ENCODE data around the gene ATRN. TPM values are rescaled to one million over a fixed set of nuclear protein-coding genes. Genes with fewer than 3 reads are reported as not detected.

ATRN gene
- total RNA-seq, 4 donors from 2014 or later, result 14.4 to 20.0 (median 16.3) TPM

DNA sequence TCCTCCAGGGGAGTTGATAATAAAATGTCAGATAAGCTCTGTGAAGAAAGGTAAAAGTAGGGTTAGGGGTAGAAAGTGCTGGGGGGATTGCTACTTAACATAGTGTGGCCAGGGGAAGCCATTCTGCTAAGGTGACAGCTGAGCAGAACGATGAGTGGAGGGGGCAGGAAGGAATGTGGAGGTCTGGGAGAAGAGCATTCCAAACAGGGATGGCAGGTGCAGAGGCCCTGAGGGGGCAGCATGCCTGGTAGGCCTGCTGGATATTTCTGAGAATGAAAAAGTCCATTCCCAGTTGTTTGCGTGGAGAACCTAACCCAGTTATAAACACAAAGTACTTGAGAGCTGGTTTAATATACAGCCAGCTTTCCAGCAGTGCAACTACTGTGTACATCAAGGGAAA, 183.1 kb downstream of the ATRN start:
- Histone ChIP-seq H3K27ac (no peak overlapping the region), H3K27me3 (no peaks in the 10 kb centered on the region), H3K36me3 (peaks cover 0 to 12% of the 10 kb centered on the region in 2 donors), H3K4me3 (no peak overlapping the region), H3K9me3 (no peaks in the 10 kb centered on the region), H3K4me1 (no peaks in the 10 kb centered on the region)
- DNase-seq (no peak), ATAC-seq (no peak)
- TF ChIP-seq, protein P1, sequence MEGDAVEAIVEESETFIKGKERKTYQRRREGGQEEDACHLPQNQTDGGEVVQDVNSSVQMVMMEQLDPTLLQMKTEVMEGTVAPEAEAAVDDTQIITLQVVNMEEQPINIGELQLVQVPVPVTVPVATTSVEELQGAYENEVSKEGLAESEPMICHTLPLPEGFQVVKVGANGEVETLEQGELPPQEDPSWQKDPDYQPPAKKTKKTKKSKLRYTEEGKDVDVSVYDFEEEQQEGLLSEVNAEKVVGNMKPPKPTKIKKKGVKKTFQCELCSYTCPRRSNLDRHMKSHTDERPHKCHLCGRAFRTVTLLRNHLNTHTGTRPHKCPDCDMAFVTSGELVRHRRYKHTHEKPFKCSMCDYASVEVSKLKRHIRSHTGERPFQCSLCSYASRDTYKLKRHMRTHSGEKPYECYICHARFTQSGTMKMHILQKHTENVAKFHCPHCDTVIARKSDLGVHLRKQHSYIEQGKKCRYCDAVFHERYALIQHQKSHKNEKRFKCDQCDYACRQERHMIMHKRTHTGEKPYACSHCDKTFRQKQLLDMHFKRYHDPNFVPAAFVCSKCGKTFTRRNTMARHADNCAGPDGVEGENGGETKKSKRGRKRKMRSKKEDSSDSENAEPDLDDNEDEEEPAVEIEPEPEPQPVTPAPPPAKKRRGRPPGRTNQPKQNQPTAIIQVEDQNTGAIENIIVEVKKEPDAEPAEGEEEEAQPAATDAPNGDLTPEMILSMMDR (IDR thresholded peaks at IDR 0.05 in 4 of 5, conservative IDR thresholded peaks at IDR 0.05 in 1 of 5), result no peak
- no peak for TF ChIP-seq POLR2A (IDR thresholded peaks at IDR 0.05)
- intact Hi-C loops (cut with DNase I; ENCODE audit: low total_unique reads) (no loop called here), in situ Hi-C loops (cut with MboI; ENCODE audit: low sequenced_read_pairs in 4 of 4) (no loop called here)

DNA sequence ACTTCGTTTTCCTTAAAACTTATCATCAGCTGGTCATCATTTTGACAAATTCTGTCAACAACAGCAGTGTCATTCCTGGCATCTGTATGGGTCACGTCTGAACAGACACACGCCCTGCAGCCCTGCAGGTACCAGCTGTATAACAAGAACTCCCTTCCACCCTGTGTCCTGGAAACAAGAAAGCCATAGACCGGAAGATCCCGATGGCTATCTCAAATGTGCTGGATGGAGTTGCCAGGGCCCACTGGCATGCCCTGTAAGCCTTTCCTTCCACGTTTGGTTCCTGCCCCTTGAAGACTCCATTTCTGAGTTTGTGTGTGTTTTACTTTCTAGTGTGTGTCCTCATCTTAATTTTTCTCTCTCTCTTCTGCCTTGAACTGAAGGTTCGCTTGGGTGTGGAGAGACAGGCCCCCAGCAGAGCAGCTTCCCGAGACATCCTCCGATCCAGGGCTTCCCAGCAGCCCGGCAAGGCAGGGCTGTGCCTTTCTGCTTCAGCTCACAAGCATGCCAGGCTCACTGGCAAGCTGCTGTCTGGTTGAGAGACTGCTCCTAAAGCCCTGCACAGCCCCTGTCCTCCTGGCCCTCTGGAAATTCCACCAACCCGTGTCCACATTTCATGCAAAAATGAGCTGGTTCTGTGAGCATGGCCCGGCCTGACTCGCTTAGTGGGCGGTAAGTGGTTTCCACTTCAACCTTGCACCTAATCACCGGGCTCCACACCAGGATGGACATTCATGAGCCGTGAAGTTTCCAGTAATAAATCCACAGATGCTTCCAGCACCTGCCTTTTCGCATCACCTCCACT, 183.7 kb downstream of the ATRN start:
- Histone ChIP-seq H3K36me3 (peaks cover 0 to 6% of the 10 kb centered on the region in 2 donors), H3K27ac (no peak overlapping the region), H3K9me3 (no peaks in the 10 kb centered on the region), H3K4me3 (no peak overlapping the region), H3K4me1 (no peaks in the 10 kb centered on the region), H3K27me3 (peaks cover 0 to 2% (median 0%) of the 10 kb centered on the region in 3 donors)
- ATAC-seq (no peak), DNase-seq (no peak)
- no peak for TF ChIP-seq POLR2A (IDR thresholded peaks at IDR 0.05)
- TF ChIP-seq, protein P1 (IDR thresholded peaks at IDR 0.05 in 4 of 5, conservative IDR thresholded peaks at IDR 0.05 in 1 of 5), result no peak
- intact Hi-C loops (cut with DNase I; ENCODE audit: low total_unique reads) (no loop called here), in situ Hi-C loops (cut with MboI; ENCODE audit: low sequenced_read_pairs in 4 of 4) (no loop called here)

DNA sequence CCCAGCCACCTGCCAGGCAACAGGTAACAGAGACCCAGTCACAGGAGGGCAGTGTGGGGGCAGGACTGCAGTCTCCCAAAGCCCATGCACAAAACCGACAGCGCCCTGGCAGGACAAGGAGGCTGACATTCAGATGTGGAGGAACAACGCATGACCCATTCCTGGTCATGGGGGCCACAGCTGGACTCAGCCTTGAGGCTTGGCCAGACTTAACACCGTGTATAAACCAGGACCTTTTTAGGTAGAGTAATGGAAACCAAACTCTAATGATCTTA, 184.2 kb downstream of the ATRN start:
- in situ Hi-C loops (cut with MboI; ENCODE audit: low sequenced_read_pairs in 4 of 4) (no loop called here), intact Hi-C loops (cut with DNase I; ENCODE audit: low total_unique reads) (no loop called here)
- peaks cover 0 to 1% of the 10 kb centered on the region in 2 donors for H3K36me3 ChIP-seq
- H3K4me3 ChIP-seq, result no peak overlapping the region
- TF ChIP-seq, protein P1 (IDR thresholded peaks at IDR 0.05 in 4 of 5, conservative IDR thresholded peaks at IDR 0.05 in 1 of 5), result no peak
- no peak for TF ChIP-seq POLR2A (IDR thresholded peaks at IDR 0.05)
- H3K4me1 ChIP-seq, result no peaks in the 10 kb centered on the region
- H3K27ac ChIP-seq, result no peak overlapping the region
- H3K27me3 ChIP-seq, result peaks cover 2 to 8% (median 4%) of the 10 kb centered on the region in 3 donors
- DNase-seq (no peak), ATAC-seq (no peak)
- H3K9me3 ChIP-seq, result no peaks in the 10 kb centered on the region

DNA sequence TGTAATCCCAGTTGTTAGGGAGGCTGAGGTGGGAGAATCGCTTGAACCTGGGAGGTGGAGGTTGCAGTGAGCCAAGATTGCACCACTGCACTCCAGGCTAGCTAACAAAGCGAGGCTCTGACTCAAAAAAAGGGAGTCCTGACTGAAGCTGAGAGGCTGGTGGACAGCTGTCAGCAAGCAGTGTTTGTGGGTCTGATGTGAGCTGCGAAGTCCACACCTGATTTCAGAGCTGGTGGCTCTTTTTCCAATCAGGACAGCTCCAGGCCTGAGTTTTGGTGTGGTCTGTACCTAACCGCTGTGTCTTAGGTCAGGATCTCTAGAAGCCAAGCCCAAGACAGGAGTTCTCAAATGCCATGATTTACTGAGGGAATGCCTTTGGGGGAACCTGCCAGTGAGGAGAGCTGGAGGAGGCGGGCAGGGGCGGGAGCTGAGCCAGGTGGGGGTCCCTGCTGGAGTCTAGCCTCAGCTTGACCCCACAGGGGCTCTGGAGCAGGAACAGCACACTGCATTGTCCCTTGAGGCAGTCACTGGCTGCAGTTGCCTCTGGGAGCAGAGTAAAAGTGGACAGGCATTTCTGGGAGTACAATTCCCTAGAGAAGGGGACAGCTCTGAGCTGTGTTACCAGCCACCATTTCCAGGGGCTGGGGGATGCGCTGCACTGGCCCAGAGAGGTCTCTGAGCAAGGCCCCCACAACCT, 187.3 kb downstream of the ATRN start:
- DNase-seq (no peak), ATAC-seq (no peak)
- no peak overlapping the region for H3K27ac ChIP-seq
- TF ChIP-seq, protein P1 (IDR thresholded peaks at IDR 0.05 in 4 of 5, conservative IDR thresholded peaks at IDR 0.05 in 1 of 5), result no peak
- TF ChIP-seq POLR2A (IDR thresholded peaks at IDR 0.05), result no peak
- H3K4me3 ChIP-seq, result no peak overlapping the region
- no peaks in the 10 kb centered on the region for H3K4me1 ChIP-seq
- no peaks in the 10 kb centered on the region for H3K9me3 ChIP-seq
- intact Hi-C loops (cut with DNase I; ENCODE audit: low total_unique reads) (no loop called here), in situ Hi-C loops (cut with MboI; ENCODE audit: low sequenced_read_pairs in 4 of 4) (no loop called here)
- peaks cover 15 to 23% (median 19%) of the 10 kb centered on the region in 3 donors for H3K27me3 ChIP-seq
- H3K36me3 ChIP-seq, result no peaks in the 10 kb centered on the region
